Measurements from ENCODE around the gene ACTR3C. TPM values are rescaled to one million over a fixed set of nuclear protein-coding genes. Genes with fewer than 3 reads are reported as not detected.
"Not testable (repeated sequence)": the region's sequence is repeated elsewhere in the genome, so short reads cannot be mapped to it uniquely, and the experiment has no call there.

Gene ACTR3C
- total RNA-seq, 2 donors from 2014 or later: 6.3 to 13.0 TPM

GRCh38 chr7:150266953-150267665 is 56.2 kb downstream of the ACTR3C start:
- DNase-seq; H3K4me3 Mint-ChIP-seq; H3K4me1 Mint-ChIP-seq (ENCODE audit: low read depth); H3K36me3 Mint-ChIP-seq (ENCODE audit: insufficient read depth in 2 of 2); ATAC-seq (replicated peaks in 1 of 2); H3K9me3 Mint-ChIP-seq; H3K27me3 Mint-ChIP-seq (ENCODE audit: low read depth); H3K27ac Mint-ChIP-seq: not testable (repeated sequence)

DNA sequence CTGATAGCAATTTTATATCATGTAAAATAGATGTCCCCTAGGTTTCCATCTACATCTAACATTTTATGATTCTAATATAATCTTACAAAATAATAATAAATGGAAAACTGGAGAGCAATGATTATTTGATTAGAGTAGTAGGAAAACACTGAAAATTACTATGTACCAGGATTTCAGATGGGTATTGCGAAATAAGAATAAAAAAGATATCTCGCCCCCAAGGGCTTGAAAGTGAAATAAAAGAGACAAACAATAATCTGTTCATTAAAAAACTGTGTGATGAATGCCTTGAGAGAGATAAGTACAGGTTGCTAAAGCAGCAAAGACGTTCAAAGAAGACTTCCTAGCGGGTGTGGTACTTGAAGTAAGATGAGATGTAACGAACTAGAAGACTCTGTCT is 60.7 kb downstream of the ACTR3C start:
- ATAC-seq (replicated peaks in 1 of 2); H3K27me3 Mint-ChIP-seq (ENCODE audit: low read depth); H3K36me3 Mint-ChIP-seq (ENCODE audit: insufficient read depth in 2 of 2); DNase-seq; H3K4me3 Mint-ChIP-seq; H3K27ac Mint-ChIP-seq; H3K4me1 Mint-ChIP-seq (ENCODE audit: low read depth); H3K9me3 Mint-ChIP-seq: not testable (repeated sequence)

GRCh38 chr7:150247745-150248144 is 75.6 kb downstream of the ACTR3C start:
- not testable (repeated sequence) for DNase-seq; H3K9me3 Mint-ChIP-seq; ATAC-seq (replicated peaks in 1 of 2); H3K27ac Mint-ChIP-seq; H3K27me3 Mint-ChIP-seq (ENCODE audit: low read depth); H3K4me1 Mint-ChIP-seq (ENCODE audit: low read depth); H3K4me3 Mint-ChIP-seq; H3K36me3 Mint-ChIP-seq (ENCODE audit: insufficient read depth in 2 of 2)

DNA sequence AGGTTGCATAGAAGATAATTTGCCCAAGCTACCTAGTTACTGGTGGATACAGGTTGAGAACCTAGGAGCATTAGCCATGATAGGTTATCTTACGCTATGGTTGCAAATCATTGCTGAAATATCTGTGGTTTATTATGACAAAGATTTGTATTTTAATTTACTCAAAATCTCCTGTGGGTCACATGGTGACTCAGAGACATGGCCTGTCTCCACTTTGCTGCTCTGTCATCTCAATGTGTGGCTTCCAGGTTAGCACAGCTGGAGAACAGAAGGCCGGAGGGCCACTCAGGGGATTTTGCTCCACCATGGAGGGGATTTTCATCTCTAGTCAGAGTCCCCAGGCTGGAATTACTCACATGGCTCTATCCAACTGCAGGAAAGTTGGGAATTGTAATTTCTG is 78.1 kb downstream of the ACTR3C start:
- H3K27ac Mint-ChIP-seq; H3K36me3 Mint-ChIP-seq (ENCODE audit: insufficient read depth in 2 of 2); H3K9me3 Mint-ChIP-seq; H3K4me3 Mint-ChIP-seq; DNase-seq; H3K27me3 Mint-ChIP-seq (ENCODE audit: low read depth); H3K4me1 Mint-ChIP-seq (ENCODE audit: low read depth): not testable (repeated sequence)
- ATAC-seq (replicated peaks in 1 of 2): peak; percentile 64 to 86

DNA sequence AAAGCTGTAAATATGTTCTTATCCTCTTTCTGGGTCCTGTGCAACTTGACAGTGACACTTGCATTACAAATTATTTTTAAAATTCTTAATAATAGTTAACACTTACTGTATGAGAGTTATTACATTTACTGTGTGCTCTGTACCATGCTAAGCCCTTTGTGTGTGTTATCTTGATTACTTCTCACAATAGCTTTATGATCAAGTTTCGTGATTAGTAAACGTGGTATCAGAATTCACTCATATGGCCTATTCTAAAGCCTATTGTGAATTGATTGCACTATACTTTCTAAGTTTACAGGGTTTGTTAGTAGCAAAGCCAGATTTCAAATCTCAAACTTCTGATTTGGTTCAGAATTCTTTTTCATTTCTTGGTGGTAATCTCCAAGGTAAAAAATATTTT is 80.4 kb downstream of the ACTR3C start:
- not testable (repeated sequence) for H3K9me3 Mint-ChIP-seq; H3K27me3 Mint-ChIP-seq (ENCODE audit: low read depth); H3K36me3 Mint-ChIP-seq (ENCODE audit: insufficient read depth in 2 of 2); H3K4me1 Mint-ChIP-seq (ENCODE audit: low read depth); H3K27ac Mint-ChIP-seq; H3K4me3 Mint-ChIP-seq; DNase-seq
- ATAC-seq (replicated peaks in 1 of 2): peak in 1 of 2 donors; percentile 66

- H3K27me3 Mint-ChIP-seq (ENCODE audit: low read depth): peaks cover 25% of the 10 kb centered on the region
- H3K4me1 Mint-ChIP-seq (ENCODE audit: low read depth); H3K4me3 Mint-ChIP-seq; DNase-seq; H3K9me3 Mint-ChIP-seq; H3K36me3 Mint-ChIP-seq (ENCODE audit: insufficient read depth in 2 of 2); H3K27ac Mint-ChIP-seq; ATAC-seq (replicated peaks in 1 of 2): not testable (repeated sequence)
Measured at GRCh38 chr7:150225444-150225843, 97.9 kb downstream of the ACTR3C start.

GRCh38 chr7:150222083-150222972 is 101.0 kb downstream of the ACTR3C start:
- H3K4me1 Mint-ChIP-seq (ENCODE audit: low read depth); H3K4me3 Mint-ChIP-seq; ATAC-seq (replicated peaks in 1 of 2); H3K27ac Mint-ChIP-seq; DNase-seq; H3K9me3 Mint-ChIP-seq; H3K36me3 Mint-ChIP-seq (ENCODE audit: insufficient read depth in 2 of 2): not testable (repeated sequence)
- H3K27me3 Mint-ChIP-seq (ENCODE audit: low read depth): peaks cover 32% of the 10 kb centered on the region

GRCh38 chr7:150220673-150221181 is 102.6 kb downstream of the ACTR3C start:
- H3K9me3 Mint-ChIP-seq; H3K4me1 Mint-ChIP-seq (ENCODE audit: low read depth); H3K27ac Mint-ChIP-seq; H3K36me3 Mint-ChIP-seq (ENCODE audit: insufficient read depth in 2 of 2); DNase-seq: not testable (repeated sequence)
- Mint-ChIP-seq H3K4me3 (peak overlapping the region; percentile 4 to 29), H3K27me3 (ENCODE audit: low read depth) (peaks cover 32% of the 10 kb centered on the region)
- peak in 1 of 2 donors; percentile 26 for ATAC-seq (replicated peaks in 1 of 2)

DNA sequence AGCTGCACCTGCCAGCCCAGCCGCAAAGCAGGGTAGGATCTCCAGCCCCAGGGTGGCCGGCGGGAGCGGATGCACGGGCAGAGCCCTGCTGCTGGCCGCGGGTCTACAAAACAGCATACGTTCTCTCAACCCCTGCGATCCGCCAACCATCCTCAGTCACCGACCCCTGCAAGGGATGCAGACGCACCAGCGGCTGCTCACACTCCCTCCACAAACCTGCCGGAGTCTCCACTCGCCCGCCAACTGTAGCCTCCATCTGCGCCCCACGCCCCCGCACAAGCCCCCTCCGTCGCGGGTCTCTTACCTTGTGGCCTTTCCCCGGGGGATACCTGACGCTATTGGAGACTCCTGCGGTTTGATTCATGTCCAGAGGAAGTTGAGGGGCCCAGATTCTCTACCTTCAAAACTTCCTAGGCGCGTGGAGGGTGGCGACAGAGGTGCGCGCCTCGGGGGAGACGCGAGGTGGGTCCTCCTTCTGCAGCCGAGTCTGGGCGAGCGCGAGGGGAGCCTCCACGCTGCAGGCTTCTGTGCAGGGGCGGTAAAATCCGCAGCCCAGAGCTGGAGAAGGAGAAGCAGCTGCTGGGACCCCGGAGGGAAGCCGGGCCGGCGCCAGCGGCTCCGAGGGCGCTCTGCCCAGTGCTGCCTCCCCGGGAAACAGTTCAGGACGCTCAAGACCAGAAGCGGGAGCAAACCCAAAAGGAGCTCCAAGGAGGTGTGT is 103.2 kb downstream of the ACTR3C start:
- Mint-ChIP-seq H3K4me3 (peak overlapping the region; percentile 46 to 63), H3K27me3 (ENCODE audit: low read depth) (peaks cover 32% of the 10 kb centered on the region)
- not testable (repeated sequence) for H3K27ac Mint-ChIP-seq; H3K4me1 Mint-ChIP-seq (ENCODE audit: low read depth); ATAC-seq (replicated peaks in 1 of 2); H3K36me3 Mint-ChIP-seq (ENCODE audit: insufficient read depth in 2 of 2); H3K9me3 Mint-ChIP-seq
- DNase-seq: peak in 1 of 2 donors; percentile 2

- ATAC-seq (replicated peaks in 1 of 2); H3K4me1 Mint-ChIP-seq (ENCODE audit: low read depth); H3K9me3 Mint-ChIP-seq; H3K27me3 Mint-ChIP-seq (ENCODE audit: low read depth); H3K4me3 Mint-ChIP-seq; H3K27ac Mint-ChIP-seq; DNase-seq; H3K36me3 Mint-ChIP-seq (ENCODE audit: insufficient read depth in 2 of 2): not testable (repeated sequence)
Measured at GRCh38 chr7:150206848-150207247, 116.5 kb downstream of the ACTR3C start.

- H3K9me3 Mint-ChIP-seq; H3K36me3 Mint-ChIP-seq (ENCODE audit: insufficient read depth in 2 of 2); H3K27ac Mint-ChIP-seq; H3K4me1 Mint-ChIP-seq (ENCODE audit: low read depth); H3K4me3 Mint-ChIP-seq; H3K27me3 Mint-ChIP-seq (ENCODE audit: low read depth); DNase-seq; ATAC-seq (replicated peaks in 1 of 2): not testable (repeated sequence)
Measured at GRCh38 chr7:150205866-150206265, 117.5 kb downstream of the ACTR3C start.

- H3K4me1 Mint-ChIP-seq (ENCODE audit: low read depth): not testable (repeated sequence)
Measured at GRCh38 chr7:150204577-150204976, 118.8 kb downstream of the ACTR3C start.

DNA sequence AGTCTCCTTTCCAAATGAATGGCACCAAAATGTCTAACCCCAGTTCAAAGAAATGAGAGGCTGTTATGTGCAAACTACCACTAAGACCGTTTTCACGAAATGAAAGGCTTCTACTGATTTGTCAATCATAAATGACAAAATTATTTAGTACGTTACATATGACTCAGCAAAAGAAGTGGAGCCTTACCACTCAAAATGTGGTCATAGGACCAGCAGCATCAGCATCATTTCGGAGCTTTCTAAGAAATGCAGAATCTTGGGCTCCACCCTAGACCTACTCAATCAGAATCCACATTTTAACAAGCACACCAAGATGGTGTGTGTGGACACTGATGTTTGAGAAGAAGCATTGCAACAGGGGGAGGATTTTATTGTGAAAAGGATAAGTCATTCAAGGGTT is 120.5 kb downstream of the ACTR3C start:
- ATAC-seq (replicated peaks in 1 of 2): peak; percentile 32 to 95
- Mint-ChIP-seq H3K4me3 (peak overlapping the region in 1 of 2 donors; percentile 10), H3K27ac (peak overlapping the region; percentile 41)
- H3K27me3 Mint-ChIP-seq (ENCODE audit: low read depth); H3K9me3 Mint-ChIP-seq; H3K4me1 Mint-ChIP-seq (ENCODE audit: low read depth); H3K36me3 Mint-ChIP-seq (ENCODE audit: insufficient read depth in 2 of 2): not testable (repeated sequence)
- DNase-seq: peak in 1 of 2 donors; percentile 11

More at GRCh38 chr7:150204577-150204976, 118.8 kb downstream of the ACTR3C start:
- H3K9me3 Mint-ChIP-seq; H3K36me3 Mint-ChIP-seq (ENCODE audit: insufficient read depth in 2 of 2); DNase-seq; ATAC-seq (replicated peaks in 1 of 2); H3K27ac Mint-ChIP-seq; H3K4me3 Mint-ChIP-seq; H3K27me3 Mint-ChIP-seq (ENCODE audit: low read depth): not testable (repeated sequence)
